HCT116 (cell line): Measurements from ENCODE around the gene KRTAP2-2. TPM values are rescaled to one million over a fixed set of nuclear protein-coding genes. Genes with fewer than 3 reads are reported as not detected.

Source experiments
- ATAC-seq: fragments of 200-7000 bp; cut with Tn5 transposase; 2 replicates; pipeline ENCODE4 v1.9.1; 2020; ENCODE audit warnings: mild to moderate bottlenecking, moderate library complexity
- BruUV-seq: library from RNA; stranded (reverse); fragments of 400-500 nt; replicated peaks from 2 replicates; lab custom pipeline; 2021; lab: Mats Ljungman, UMichigan
- CTCF ChIA-PET: fragments of 300-600 bp; sonication (Branson Sonifier 250); formaldehyde crosslinking; loops from one replicate; lab custom pipeline; 2021; ENCODE audit warnings: antibody characterized with exemption; lab: Charles Lee
- POLR2A ChIA-PET: fragments of 300-600, 350-600 bp; sonication (Branson Sonifier 250); formaldehyde crosslinking; loops from one replicate; lab custom pipeline; 2021; ENCODE audit warnings: antibody characterized with exemption; lab: Charles Lee
- RAD21 ChIA-PET, 2 experiments: fragments of 300-600 bp; sonication (Branson Sonifier 250); formaldehyde crosslinking; loops; one replicate each; lab custom pipeline; 2023; ENCODE audit warnings: low total read pairs in 2 of 2; ENCODE audit not compliant: uncharacterized antibody in 2 of 2, unreplicated experiment in 2 of 2, low non-redundant PET in 1 of 2; lab: Charles Lee
- DNase-seq: peaks from one replicate; pipeline ENCODE4 v3.0.0-alpha.2; 2010; ENCODE audit warnings: low read depth, low spot score
- H2AFZ ChIP-seq: fragments of 200-600 bp; shearing (Covaris generic), sonication (generic); 2 replicates; pipeline ENCODE4 v1.6.1; 2017; ENCODE audit warnings: low read depth, mixed run types, mixed read lengths, antibody characterized with exemption, low read length; ENCODE audit not compliant: poor library complexity, severe bottlenecking
- H3K27ac ChIP-seq: 2 replicates; pipeline ENCODE4 v1.5.1; 2012; ENCODE audit warnings: low read depth, low read length
- H3K27me3 ChIP-seq: fragments of 200-600 bp; sonication (generic); 2 replicates; pipeline ENCODE4 v1.6.1; 2016; ENCODE audit warnings: mixed run types, low read length, mixed read lengths; ENCODE audit not compliant: insufficient read depth
- H3K36me3 ChIP-seq, 2 experiments: fragments of 200-500 bp in 1 of 2; fragments of 200-600 bp in 1 of 2; sonication (Bioruptor generic) in 1 of 2; sonication (generic) in 1 of 2; 2 replicates each; pipeline versions ENCODE4 v1.5.1 to v1.6.1; 2014 to 2016; ENCODE audit warnings: low read length in 2 of 2, inconsistent platforms in 1 of 2, mixed read lengths in 1 of 2, mixed run types in 1 of 2; ENCODE audit not compliant: insufficient read depth in 2 of 2, control insufficient read depth in 1 of 2
- H3K4me1 ChIP-seq, 2 experiments: fragments of 200-600 bp in 1 of 2; sonication (generic) in 1 of 2; 2 replicates each; pipeline versions ENCODE4 v1.5.1 to v1.6.1; 2012 to 2017; ENCODE audit warnings: low read length in 2 of 2, inconsistent platforms in 1 of 2, mild to moderate bottlenecking in 1 of 2, mixed read lengths in 1 of 2, mixed run types in 1 of 2, moderate library complexity in 1 of 2; ENCODE audit not compliant: insufficient read depth in 2 of 2, control insufficient read depth in 1 of 2
- H3K4me2 ChIP-seq: fragments of 200-600 bp; sonication (generic); 2 replicates; pipeline ENCODE4 v1.6.1; 2017; ENCODE audit warnings: mixed run types, low read length, mixed read lengths
- H3K4me3 ChIP-seq, 2 experiments: fragments of 200-600 bp in 1 of 2; sonication (generic) in 1 of 2; replicated peaks in 1 of 2; 2 replicates each; pipeline ENCODE4 v1.5.1; 2011 to 2016; ENCODE audit warnings: low read length in 2 of 2, control low read depth in 1 of 2, low read depth in 1 of 2, mild to moderate bottlenecking in 1 of 2, mixed read lengths in 1 of 2, mixed run types in 1 of 2
- H3K79me2 ChIP-seq: fragments of 200-600 bp; sonication (generic); 2 replicates; pipeline ENCODE4 v1.6.1; 2017; ENCODE audit warnings: mild to moderate bottlenecking, mixed run types, low read length, moderate library complexity, mixed read lengths; ENCODE audit not compliant: insufficient read depth
- H3K9ac ChIP-seq: fragments of 200-600 bp; sonication (generic); 2 replicates; pipeline ENCODE4 v1.6.1; 2016; ENCODE audit warnings: low read length, mixed read lengths
- H3K9me2 ChIP-seq: fragments of 200-600 bp; sonication (generic), shearing (Covaris generic); 2 replicates; pipeline ENCODE4 v1.6.1; 2017; ENCODE audit warnings: mixed run types, mild to moderate bottlenecking, moderate library complexity; ENCODE audit not compliant: insufficient read depth
- H3K9me3 ChIP-seq, 2 experiments: fragments of 200-500 bp in 1 of 2; fragments of 200-600 bp in 1 of 2; sonication (Bioruptor generic) in 1 of 2; sonication (generic) in 1 of 2; 2 replicates each; pipeline ENCODE4 v1.6.1; 2014 to 2017; ENCODE audit warnings: low read length in 2 of 2, mixed read lengths in 2 of 2, inconsistent platforms in 1 of 2, low read depth in 1 of 2, mild to moderate bottlenecking in 1 of 2, mixed run types in 1 of 2, moderate library complexity in 1 of 2; ENCODE audit not compliant: control insufficient read depth in 1 of 2, insufficient read depth in 1 of 2
- H4K20me1 ChIP-seq: fragments of 200-600 bp; sonication (generic), shearing (Covaris generic); 2 replicates; pipeline ENCODE4 v1.6.1; 2017; ENCODE audit warnings: mixed run types, mild to moderate bottlenecking, moderate library complexity; ENCODE audit not compliant: insufficient read depth
- ATF3 ChIP-seq: IDR thresholded peaks from 2 replicates; pipeline ENCODE4 v1.6.1; 2012
- CBX3 ChIP-seq: IDR thresholded peaks from 2 replicates; pipeline ENCODE4 v1.6.1; 2012; ENCODE audit warnings: low read depth
- EGR1 ChIP-seq: IDR thresholded peaks from 2 replicates; pipeline ENCODE4 v1.6.1; 2012; ENCODE audit warnings: low read depth
- EZH2 ChIP-seq: fragments of 200-600 bp; sonication (generic); IDR thresholded peaks from 2 replicates; pipeline ENCODE4 v1.6.1; 2017; ENCODE audit warnings: antibody characterized with exemption, mixed run types
- EZH2phosphoT487 ChIP-seq: fragments of 200-600 bp; IDR thresholded peaks from 2 replicates; pipeline ENCODE4 v1.6.1; 2018; ENCODE audit warnings: antibody characterized with exemption, borderline replicate concordance
- FOSL1 ChIP-seq: IDR thresholded peaks from 2 replicates; pipeline ENCODE4 v1.6.1; 2012; ENCODE audit warnings: low read depth
- JUND ChIP-seq: IDR thresholded peaks from 2 replicates; pipeline ENCODE4 v1.6.1; 2012
- POLR2AphosphoS5 ChIP-seq: IDR thresholded peaks from 2 replicates; pipeline ENCODE4 v1.6.1; 2011; ENCODE audit warnings: mild to moderate bottlenecking, low read depth, low read length, moderate library complexity
- RAD21 ChIP-seq: IDR thresholded peaks from 2 replicates; pipeline ENCODE4 v1.6.1; 2012; ENCODE audit warnings: low read depth, mild to moderate bottlenecking
- REST ChIP-seq: IDR thresholded peaks from 2 replicates; pipeline ENCODE4 v1.6.1; 2012; ENCODE audit warnings: low read depth
- SIN3A ChIP-seq: IDR thresholded peaks from 2 replicates; pipeline ENCODE4 v1.6.1; 2012; ENCODE audit warnings: low read depth
- SP1 ChIP-seq: IDR thresholded peaks from 2 replicates; pipeline ENCODE4 v1.6.1; 2012; ENCODE audit warnings: low read depth
- SRF ChIP-seq: IDR thresholded peaks from 2 replicates; pipeline ENCODE4 v1.6.1; 2012; ENCODE audit warnings: low read depth
- YY1 ChIP-seq: IDR thresholded peaks from 2 replicates; pipeline ENCODE4 v1.6.1; 2011; ENCODE audit warnings: low read length, low read depth, moderate library complexity, mild to moderate bottlenecking; ENCODE audit not compliant: insufficient replicate concordance; ENCODE audit errors: extremely low read depth
- ZBTB33 ChIP-seq: IDR thresholded peaks from 2 replicates; pipeline ENCODE4 v1.6.1; 2011; ENCODE audit warnings: mild to moderate bottlenecking, low read length, moderate library complexity; ENCODE audit not compliant: insufficient replicate concordance; ENCODE audit errors: extremely low read depth
- ZFX ChIP-seq: fragments of 450-650 bp; IDR thresholded peaks from 2 replicates; pipeline ENCODE4 v1.6.1; 2017
- intact Hi-C: fragments of 100-400 bp; cut with micrococcal nuclease; formaldehyde crosslinking; loops from 2 replicates; pipeline ENCODE4 v1.10.0; 2022
- total RNA-seq: library from RNA; stranded (reverse); gene quantifications from one replicate; pipeline ENCODE4 v1.2.1, GENCODE V29; 2021; ENCODE audit not compliant: unreplicated experiment

KRTAP2-2 gene
- total RNA-seq, 1 experiment from 2014 or later = 1.2 TPM

GRCh38 chr17:41010441-41010840 is 44.6 kb downstream of the KRTAP2-2 start:
- H3K79me2 ChIP-seq = no peaks in the 10 kb centered on the region
- intact Hi-C loops = no loop called here
- TF ChIP-seq POLR2AphosphoS5 (no peak), EGR1 (no peak), EZH2phosphoT487 (no peak), SIN3A (no peak), EZH2 (no peak), RAD21 (no peak), ATF3 (no peak), CBX3 (no peak), JUND (no peak), SRF (no peak), REST (no peak), ZFX (no peak), ZBTB33 (no peak), SP1 (no peak), YY1 (no peak), FOSL1 (no peak)
- BruUV-seq = no TSS peak
- H2AFZ ChIP-seq = no peak overlapping the region
- H3K4me2 ChIP-seq = no peak overlapping the region
- CTCF ChIA-PET = no interaction called here
- no peaks in the 10 kb centered on the region for H4K20me1 ChIP-seq
- no peak overlapping the region for H3K9ac ChIP-seq
- peaks cover 0 to 6% of the 10 kb centered on the region in 2 experiments; a peak in 1 of 4 replicates for H3K4me1 ChIP-seq
- no peaks in the 10 kb centered on the region for H3K27me3 ChIP-seq
- ATAC-seq (no peak), DNase-seq (no peak)
- POLR2A ChIA-PET = no interaction called here
- no peak overlapping the region for H3K4me3 ChIP-seq
- RAD21 ChIA-PET = no interaction called here
- no peaks in the 10 kb centered on the region for H3K9me2 ChIP-seq
- H3K27ac ChIP-seq = no peak overlapping the region
- H3K9me3 ChIP-seq = no peaks in the 10 kb centered on the region
- H3K36me3 ChIP-seq = no peaks in the 10 kb centered on the region
